ENCODE measurements around the gene SLC25A3. TPM values are rescaled to one million over a fixed set of nuclear protein-coding genes. Genes with fewer than 3 reads are reported as not detected.

Gene SLC25A3
- total RNA-seq, 4 donors from 2014 or later = 322 to 423 (median 392) TPM

DNA sequence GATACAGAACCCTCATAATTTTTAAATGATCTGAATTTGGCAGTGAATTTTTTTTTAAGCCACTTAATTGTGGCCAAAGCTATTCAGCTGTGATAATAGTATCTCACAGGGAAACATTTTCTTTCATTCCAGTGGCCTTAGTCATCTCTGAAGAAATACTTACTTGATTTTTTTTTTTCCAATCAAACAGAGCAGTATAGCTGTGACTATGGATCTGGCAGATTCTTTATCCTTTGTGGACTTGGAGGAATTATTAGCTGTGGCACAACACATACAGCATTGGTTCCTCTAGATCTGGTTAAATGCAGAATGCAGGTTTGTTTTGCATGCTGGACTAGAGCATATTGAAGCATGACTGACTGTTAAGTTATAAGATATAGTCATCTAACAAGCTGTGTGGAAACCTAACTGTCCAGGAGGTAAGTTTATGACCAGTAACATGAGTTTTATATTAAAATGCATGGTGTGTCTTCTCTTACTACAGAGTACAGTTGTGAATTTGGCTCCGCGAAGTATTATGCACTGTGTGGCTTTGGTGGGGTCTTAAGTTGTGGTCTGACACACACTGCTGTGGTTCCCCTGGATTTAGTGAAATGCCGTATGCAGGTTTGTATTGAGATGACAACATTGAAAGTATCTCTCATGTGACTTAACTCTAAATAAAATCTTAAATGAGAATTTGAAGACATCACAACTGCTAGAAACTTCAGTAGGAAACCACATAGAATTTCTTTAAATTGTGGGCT lies 1.9 kb downstream of the SLC25A3 start:
- TF ChIP-seq, protein P1, sequence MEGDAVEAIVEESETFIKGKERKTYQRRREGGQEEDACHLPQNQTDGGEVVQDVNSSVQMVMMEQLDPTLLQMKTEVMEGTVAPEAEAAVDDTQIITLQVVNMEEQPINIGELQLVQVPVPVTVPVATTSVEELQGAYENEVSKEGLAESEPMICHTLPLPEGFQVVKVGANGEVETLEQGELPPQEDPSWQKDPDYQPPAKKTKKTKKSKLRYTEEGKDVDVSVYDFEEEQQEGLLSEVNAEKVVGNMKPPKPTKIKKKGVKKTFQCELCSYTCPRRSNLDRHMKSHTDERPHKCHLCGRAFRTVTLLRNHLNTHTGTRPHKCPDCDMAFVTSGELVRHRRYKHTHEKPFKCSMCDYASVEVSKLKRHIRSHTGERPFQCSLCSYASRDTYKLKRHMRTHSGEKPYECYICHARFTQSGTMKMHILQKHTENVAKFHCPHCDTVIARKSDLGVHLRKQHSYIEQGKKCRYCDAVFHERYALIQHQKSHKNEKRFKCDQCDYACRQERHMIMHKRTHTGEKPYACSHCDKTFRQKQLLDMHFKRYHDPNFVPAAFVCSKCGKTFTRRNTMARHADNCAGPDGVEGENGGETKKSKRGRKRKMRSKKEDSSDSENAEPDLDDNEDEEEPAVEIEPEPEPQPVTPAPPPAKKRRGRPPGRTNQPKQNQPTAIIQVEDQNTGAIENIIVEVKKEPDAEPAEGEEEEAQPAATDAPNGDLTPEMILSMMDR (IDR thresholded peaks at IDR 0.05; ENCODE audit: low read depth) = no peak

DNA sequence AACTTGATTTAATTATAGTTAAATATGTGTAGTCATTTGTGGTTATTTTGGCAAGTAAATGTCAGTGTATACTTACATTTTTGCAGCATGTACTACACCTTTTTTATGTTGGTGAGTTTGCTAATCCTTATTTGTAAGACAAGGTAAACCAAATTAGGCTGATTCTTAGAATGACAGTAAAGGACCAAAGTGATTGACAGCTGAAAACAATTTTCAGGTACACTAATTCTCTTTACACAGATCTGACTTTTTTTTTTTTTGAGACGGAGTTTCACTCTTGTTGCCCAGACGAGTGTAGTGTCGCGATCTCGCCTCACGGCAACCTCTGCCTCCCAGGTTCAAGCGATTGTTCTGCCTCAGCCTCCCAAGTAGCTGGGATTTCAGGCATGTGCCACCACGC lies 8.4 kb downstream of the SLC25A3 start:
- TF ChIP-seq, protein P1 (IDR thresholded peaks at IDR 0.05; ENCODE audit: low read depth) = no peak

DNA sequence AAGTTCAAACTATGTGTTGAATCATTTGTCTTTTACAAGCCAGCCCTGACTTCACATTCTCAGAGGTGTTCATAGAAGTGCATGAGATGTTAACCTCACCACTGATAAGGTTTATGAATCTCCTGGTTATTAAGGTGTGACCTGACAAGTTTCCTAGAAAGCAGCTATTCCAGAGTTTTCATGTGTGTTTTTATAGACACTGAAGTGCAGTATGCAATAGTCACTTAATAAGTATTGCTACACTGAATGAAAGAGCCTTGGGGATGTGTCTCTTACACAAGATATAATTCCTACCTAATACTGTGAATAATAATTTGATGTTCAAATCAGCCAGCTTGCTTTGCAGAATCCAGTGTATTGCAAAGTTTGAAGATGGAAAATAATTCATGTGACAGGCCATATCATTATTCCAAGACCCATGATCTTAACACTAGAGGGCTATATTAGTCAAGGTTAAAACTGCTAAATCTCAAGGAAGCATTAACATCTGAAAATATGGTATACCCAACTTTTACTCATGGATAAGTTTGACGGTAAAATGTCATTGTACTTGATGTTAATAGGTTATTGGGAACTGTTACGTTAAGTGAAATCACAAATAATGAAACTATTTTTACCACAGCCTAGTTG lies 13.0 kb downstream of the SLC25A3 start:
- TF ChIP-seq, protein P1 (IDR thresholded peaks at IDR 0.05; ENCODE audit: low read depth) = no peak

DNA sequence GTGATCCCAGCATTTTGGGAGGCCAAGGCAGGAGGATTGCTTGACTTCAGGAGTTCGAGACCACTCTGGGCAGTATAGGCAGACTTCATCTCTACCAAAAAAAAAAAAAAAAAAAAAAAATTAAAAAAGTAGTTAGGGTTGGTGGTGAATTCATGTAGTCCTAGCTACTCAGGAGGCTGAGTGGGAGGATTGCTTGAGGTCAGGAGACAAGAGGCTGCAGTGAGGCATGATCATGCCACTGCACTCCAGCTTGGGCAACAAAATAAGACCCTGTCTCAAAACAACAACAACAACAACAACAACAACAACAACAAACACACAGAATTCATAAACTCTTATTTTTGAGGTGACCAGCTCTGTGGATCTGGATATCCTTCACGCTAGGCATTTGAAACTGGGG lies 17.1 kb downstream of the SLC25A3 start:
- TF ChIP-seq, protein P1 (IDR thresholded peaks at IDR 0.05; ENCODE audit: low read depth) = no peak

- TF ChIP-seq, protein P1 (IDR thresholded peaks at IDR 0.05; ENCODE audit: low read depth) = no peak
These were observed 19.3 kb downstream of the SLC25A3 start for GRCh38 chr12:98612696-98613334.

DNA sequence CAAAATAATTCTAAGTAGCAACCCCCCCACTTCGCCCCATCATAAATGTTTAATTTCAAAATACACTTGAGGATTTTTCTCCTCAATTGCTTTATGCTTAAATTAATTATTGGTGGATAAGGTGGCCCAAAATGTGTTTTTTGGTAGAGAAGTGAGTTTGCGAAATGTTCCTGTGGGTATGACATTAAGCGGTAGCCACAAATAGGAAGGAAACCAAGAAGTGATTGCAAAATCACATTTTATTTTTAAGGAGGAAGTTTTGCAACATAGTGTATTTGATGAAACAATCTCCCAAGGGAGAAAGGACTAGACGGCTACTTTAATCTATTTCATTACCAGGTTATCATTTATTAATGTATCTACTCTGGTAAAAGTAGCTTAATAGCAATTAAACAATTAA lies 25.5 kb downstream of the SLC25A3 start:
- TF ChIP-seq, protein P1 (IDR thresholded peaks at IDR 0.05; ENCODE audit: low read depth) = no peak

DNA sequence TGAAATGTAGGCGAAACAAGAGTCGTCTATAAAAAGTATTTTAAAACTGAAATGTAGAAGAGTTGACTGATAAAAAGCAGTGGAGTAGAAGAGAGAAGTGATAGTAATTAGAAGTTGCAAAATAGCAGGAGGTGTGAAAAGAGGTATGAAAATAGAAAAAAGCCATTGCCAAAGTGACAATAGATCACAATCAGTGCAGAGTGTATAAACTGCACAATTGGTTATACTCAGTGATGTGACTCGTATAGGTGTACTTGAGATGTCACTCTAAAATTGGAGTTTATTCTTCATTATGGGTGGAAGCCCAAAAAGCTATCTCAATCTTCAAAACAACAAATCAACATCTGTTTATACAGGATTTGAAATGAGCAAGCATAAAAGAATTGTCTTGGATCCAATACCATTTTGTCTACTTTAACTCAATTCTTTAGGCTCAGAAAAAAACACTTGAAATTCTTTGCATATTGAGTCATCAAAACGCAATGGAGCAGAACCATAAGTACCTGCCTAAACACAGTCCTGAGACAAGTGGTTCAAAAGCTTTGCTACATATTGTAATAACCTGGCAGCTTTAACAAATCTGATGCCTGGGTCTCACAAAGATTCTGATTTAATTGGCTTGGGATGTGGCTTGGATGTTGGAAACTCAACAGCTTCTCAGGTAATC lies 42.3 kb downstream of the SLC25A3 start:
- TF ChIP-seq, protein P1 (IDR thresholded peaks at IDR 0.05; ENCODE audit: low read depth) = no peak

Measured in subcutaneous adipose tissue (tissue), 4 donors.